HepG2 (cell line): ENCODE results near the gene MXRA7. TPM values are rescaled to one million over a fixed set of nuclear protein-coding genes. Genes with fewer than 3 reads are reported as not detected.
A peak's percentile ranks its signal among the peaks of the same experiment; 100 is the strongest.

Experiments
- ATAC-seq: fragments of 200-7000 bp; cut with Tn5 transposase; 3 replicates; pipeline ENCODE4 v1.9.1; 2020; ENCODE audit warnings: mild to moderate bottlenecking, moderate library complexity
- BruUV-seq: library from RNA; stranded (reverse); fragments of 400-500 nt; replicated peaks from 2 replicates; lab custom pipeline; 2021; lab: Mats Ljungman, UMichigan
- CTCF ChIA-PET: fragments of 300-600 bp; formaldehyde crosslinking; extraction: SDS; loops from one replicate; lab custom pipeline; 2021; ENCODE audit warnings: low total read pairs, inconsistent platforms, low intra/inter-chr PET ratio; lab: Yijun Ruan, JAX
- POLR2A ChIA-PET: fragments of 350-600 bp; sonication (Branson Sonifier 250); formaldehyde crosslinking; loops from one replicate; lab custom pipeline; 2020; ENCODE audit warnings: antibody characterized with exemption, inconsistent platforms; lab: Yijun Ruan, JAX
- DNase-seq: peaks from one replicate; pipeline ENCODE4 v3.0.0-alpha.2; 2015; ENCODE audit warnings: low spot score
- FAIRE-seq: peaks from 3 replicates; lab custom pipeline; 2011; peaks lifted over from hg19 to GRCh38; lab: Jason Lieb, UNC
- H2AFZ ChIP-seq: one replicate; pipeline ENCODE4 v1.6.1; 2011; ENCODE audit warnings: low read length, inconsistent platforms
- H3K27ac ChIP-seq: fragments of 300-600 bp; 3 replicates; pipeline ENCODE4 v1.8.0; 2011; ENCODE audit warnings: mixed run types, mild to moderate bottlenecking, mixed read lengths, low read length, inconsistent platforms; ENCODE audit not compliant: insufficient read depth; ENCODE audit errors: extremely low read length
- H3K27me3 ChIP-seq, 2 experiments: fragments of 200-600 bp in 1 of 2; 2 replicates in 1 of 2; 3 replicates in 1 of 2; pipeline versions ENCODE4 v1.6.0 to v1.8.0; 2011; ENCODE audit warnings: low read length in 2 of 2, mild to moderate bottlenecking in 2 of 2, moderate library complexity in 2 of 2, inconsistent platforms in 1 of 2; ENCODE audit not compliant: insufficient read depth in 2 of 2, control insufficient read depth in 1 of 2
- H3K36me3 ChIP-seq, 2 experiments: fragments of 200-600 bp in 1 of 2; replicated peaks in 1 of 2; 2 replicates in 1 of 2; 3 replicates in 1 of 2; pipeline versions ENCODE4 v1.5.1 to v1.8.0; 2011; ENCODE audit warnings: low read length in 2 of 2, inconsistent platforms in 1 of 2; ENCODE audit not compliant: insufficient read depth in 2 of 2, control insufficient read depth in 1 of 2
- H3K4me1 ChIP-seq: 2 replicates; pipeline ENCODE4 v1.5.1; 2012; ENCODE audit warnings: low read length, inconsistent platforms; ENCODE audit not compliant: insufficient read depth
- H3K4me2 ChIP-seq: 2 replicates; pipeline ENCODE4 v1.6.0; 2011; ENCODE audit warnings: low read depth, low read length, inconsistent platforms
- H3K4me3 ChIP-seq, 3 experiments: fragments of 200-600 bp in 1 of 3; sonication (generic), shearing (Covaris generic) in 1 of 3; replicated peaks in 1 of 3; 2 replicates each; pipeline ENCODE4 v1.5.1; 2011 to 2016; ENCODE audit warnings: low read length in 3 of 3, inconsistent platforms in 2 of 3, low read depth in 2 of 3, mild to moderate bottlenecking in 2 of 3, control low read depth in 1 of 3, mixed read lengths in 1 of 3; ENCODE audit not compliant: insufficient read depth in 1 of 3
- H3K79me2 ChIP-seq: one replicate; pipeline ENCODE4 v1.6.1; 2011; ENCODE audit warnings: low read length, inconsistent platforms; ENCODE audit not compliant: insufficient read depth
- H3K9ac ChIP-seq: 2 replicates; pipeline ENCODE4 v1.6.0; 2011; ENCODE audit warnings: mild to moderate bottlenecking, low read depth, low read length, inconsistent platforms; ENCODE audit not compliant: insufficient read depth
- H3K9me3 ChIP-seq: 2 replicates; pipeline ENCODE4 v1.5.1; 2012; ENCODE audit warnings: mild to moderate bottlenecking, low read length
- H4K20me1 ChIP-seq: 2 replicates; pipeline ENCODE4 v1.6.0; 2011; ENCODE audit warnings: inconsistent platforms, mild to moderate bottlenecking, low read length, moderate library complexity; ENCODE audit not compliant: insufficient read depth
- ARID5B ChIP-seq: IDR thresholded peaks from 2 replicates; pipeline ENCODE4 v1.4.0; 2020; ENCODE audit warnings: mild to moderate bottlenecking, missing genetic modification reagents
- BRCA1 ChIP-seq: sonication (generic); formaldehyde crosslinking; IDR thresholded peaks from 2 replicates; pipeline ENCODE4 v1.4.0; 2020; ENCODE audit warnings: missing genetic modification reagents
- GATAD2A ChIP-seq: IDR thresholded peaks from 2 replicates; pipeline ENCODE4 v1.6.1; 2016
- GFI1 ChIP-seq: sonication (generic); formaldehyde crosslinking; IDR thresholded peaks from 2 replicates; pipeline ENCODE4 v1.5.0; 2020; ENCODE audit warnings: missing genetic modification reagents, mild to moderate bottlenecking, borderline replicate concordance
- HMG20B ChIP-seq: conservative IDR thresholded peaks from 2 replicates; pipeline ENCODE4 v1.6.1; 2016; ENCODE audit warnings: missing genetic modification reagents, missing compliant biosample characterization
- HOXA7 ChIP-seq: sonication (generic); formaldehyde crosslinking; IDR thresholded peaks from 2 replicates; pipeline ENCODE4 v1.8.1; 2022; ENCODE audit warnings: mild to moderate bottlenecking, missing genetic modification reagents, moderate library complexity
- MTA1 ChIP-seq: sonication (generic); formaldehyde crosslinking; IDR thresholded peaks from 2 replicates; pipeline ENCODE4 v1.4.0; 2020; ENCODE audit warnings: missing genetic modification reagents, mild to moderate bottlenecking, borderline replicate concordance
- NPAS2 ChIP-seq: sonication (generic); formaldehyde crosslinking; IDR thresholded peaks from 2 replicates; pipeline ENCODE4 v1.8.0; 2022; ENCODE audit warnings: mild to moderate bottlenecking, missing genetic modification reagents, borderline replicate concordance
- ONECUT2 ChIP-seq: sonication (generic); formaldehyde crosslinking; IDR thresholded peaks from 2 replicates; pipeline ENCODE4 v1.4.0; 2020; ENCODE audit warnings: missing genetic modification reagents
- RNF2 ChIP-seq: fragments of 450-650 bp; conservative IDR thresholded peaks from 2 replicates; pipeline ENCODE4 v1.6.1; 2016; ENCODE audit warnings: low read depth
- SALL2 ChIP-seq: sonication (generic); formaldehyde crosslinking; IDR thresholded peaks from 2 replicates; pipeline ENCODE4 v1.8.1; 2023; ENCODE audit warnings: mild to moderate bottlenecking, missing genetic modification reagents, inconsistent platforms
- SNRNP70 ChIP-seq: fragments of 200-400 bp; formaldehyde crosslinking; IDR thresholded peaks from 2 replicates; pipeline ENCODE4 v1.6.1; 2017; ENCODE audit warnings: mild to moderate bottlenecking, low read depth, low read length, moderate library complexity
- TAF1 ChIP-seq: sonication (generic); formaldehyde crosslinking; IDR thresholded peaks from 2 replicates; pipeline ENCODE4 v1.4.0; 2020; ENCODE audit warnings: missing genetic modification reagents
- TCF7 ChIP-seq: sonication (generic); IDR thresholded peaks from 2 replicates; pipeline ENCODE4 v1.6.1; 2016; ENCODE audit warnings: antibody characterized with exemption, low read depth
- ZMYM3 ChIP-seq: sonication (generic); formaldehyde crosslinking; IDR thresholded peaks from 2 replicates; pipeline ENCODE4 v1.5.1; 2020; ENCODE audit warnings: mild to moderate bottlenecking, missing genetic modification reagents
- ZNF121 ChIP-seq: sonication (generic); formaldehyde crosslinking; IDR thresholded peaks from 2 replicates; pipeline ENCODE4 v1.5.0; 2020; ENCODE audit warnings: mild to moderate bottlenecking, missing genetic modification reagents
- ZNF513 ChIP-seq: sonication (generic); formaldehyde crosslinking; conservative IDR thresholded peaks from 2 replicates; pipeline ENCODE4 v1.5.0; 2020; ENCODE audit warnings: missing genetic modification reagents
- ZNF879 ChIP-seq: sonication (generic); formaldehyde crosslinking; IDR thresholded peaks from 2 replicates; pipeline ENCODE4 v1.8.1; 2023; ENCODE audit warnings: missing genetic modification reagents
- WGBS: methylation state at CpG from one replicate; pipeline ENCODE4 v1.1.6; 2017; ENCODE audit warnings: low lambda C conversion rate; 5-methylcytosine and 5-hydroxymethylcytosine counted together
- in situ Hi-C: cut with HindIII; loops from 2 replicates; pipeline ENCODE4 v1.10.0; 2017; ENCODE audit warnings: low pct_unique_long_range_greater_than_20kb; ENCODE audit not compliant: extremely low pct_ligation_motif_present
- intact Hi-C: fragments of 100-400 bp; cut with micrococcal nuclease; formaldehyde crosslinking; loops from one replicate; pipeline ENCODE4 v1.10.0; 2022; ENCODE audit not compliant: unreplicated experiment
- polyA plus RNA-seq, 8 experiments: library from polyadenylated mRNA; depleted of rRNA in 3 of 8; stranded (reverse) in 7 of 8; unstranded in 1 of 8; fragments of >200 nt; fragmentation: Illumina TruSeq in 4 of 8; extraction: Trizol in 4 of 8; gene quantifications; 2 replicates each; pipeline versions ENCODE4 v1.2.1 to v1.2.3, GENCODE V29; 2011 to 2016; ENCODE audit warnings: low read depth in 4 of 8, missing spikeins in 1 of 8, mixed read lengths in 1 of 8; ENCODE audit not compliant: insufficient read depth in 1 of 8
- total RNA-seq, 5 experiments: library from RNA; depleted of rRNA; stranded (reverse); fragments of >200 nt; fragmentation: Illumina TruSeq; extraction: Trizol; gene quantifications; 2 replicates each; pipeline ENCODE4 v1.2.3, GENCODE V29; 2016; ENCODE audit warnings: low read depth in 1 of 5
- TF ChIP-seq, protein P1 (sequence below): IDR thresholded peaks from 2 replicates; pipeline ENCODE4 v1.6.1; 2018; ENCODE audit warnings: missing genetic modification reagents

MXRA7 gene
- total and polyA plus RNA-seq, 2 of the 13 experiments (the other 11 are each of a cell fraction or from before 2014, with no cell fraction given): 44.8 to 112 TPM

GRCh38 chr17:76657505-76658241 is 53.1 kb downstream of the MXRA7 start:
- BruUV-seq: no TSS peak
- ChIA-PET POLR2A (interaction anchor here (4.6 kb wide), 1 partner anchor 14 kb away, joined by 22 read pairs; no protein-coding TSS in a partner anchor), CTCF (no interaction called here)
- WGBS: 9% methylated on average over 8 of the region's 8 CpGs
- peak overlapping the region in 1 of 3 experiments; percentile 23; a peak in 1 of 6 replicates for H3K4me3 ChIP-seq
- peak overlapping the region; percentile 60 for H3K4me2 ChIP-seq
- peak overlapping the region; percentile 16 for H2AFZ ChIP-seq
- no peaks in the 10 kb centered on the region for H3K9me3 ChIP-seq
- no peaks in the 10 kb centered on the region for H3K79me2 ChIP-seq
- no peaks in the 10 kb centered on the region for H3K36me3 ChIP-seq
- ATAC-seq: peak; percentile 20; the same call in 2 of the 3 replicates
- in situ Hi-C loops (no loop called here), intact Hi-C loops (no loop called here)
- H4K20me1 ChIP-seq: no peaks in the 10 kb centered on the region
- no peaks in the 10 kb centered on the region for H3K27me3 ChIP-seq
- H3K4me1 ChIP-seq: peaks cover 61% of the 10 kb centered on the region
- no peak for FAIRE-seq
- no peak overlapping the region for H3K9ac ChIP-seq
- DNase-seq: no peak
- H3K27ac ChIP-seq: peak overlapping the region; percentile 30
- TF ChIP-seq SNRNP70 (no peak), ONECUT2 (CRISPR knock-in tag) (0 out of 2 replicates have a peak, but pooled peaks have one; percentile 66), HOXA7 (no peak), ZNF513 (CRISPR knock-in tag) (no peak), GFI1 (CRISPR knock-in tag) (no peak), TAF1 (no peak), GATAD2A (CRISPR knock-in tag) (0 out of 2 replicates have a peak, but pooled peaks have one; percentile 17), SALL2 (CRISPR knock-in tag) (peak; percentile 34; the same call in 1 of the 2 replicates), BRCA1 (no peak), ARID5B (peak; percentile 43), TCF7 (peak; percentile 78), NPAS2 (CRISPR knock-in tag) (no peak), RNF2 (no peak), ZNF121 (no peak), ZMYM3 (0 out of 2 replicates have a peak, but pooled peaks have one; percentile 55), MTA1 (CRISPR knock-in tag) (no peak), HMG20B (no peak), ZNF879 (no peak)
- TF ChIP-seq, protein P1, sequence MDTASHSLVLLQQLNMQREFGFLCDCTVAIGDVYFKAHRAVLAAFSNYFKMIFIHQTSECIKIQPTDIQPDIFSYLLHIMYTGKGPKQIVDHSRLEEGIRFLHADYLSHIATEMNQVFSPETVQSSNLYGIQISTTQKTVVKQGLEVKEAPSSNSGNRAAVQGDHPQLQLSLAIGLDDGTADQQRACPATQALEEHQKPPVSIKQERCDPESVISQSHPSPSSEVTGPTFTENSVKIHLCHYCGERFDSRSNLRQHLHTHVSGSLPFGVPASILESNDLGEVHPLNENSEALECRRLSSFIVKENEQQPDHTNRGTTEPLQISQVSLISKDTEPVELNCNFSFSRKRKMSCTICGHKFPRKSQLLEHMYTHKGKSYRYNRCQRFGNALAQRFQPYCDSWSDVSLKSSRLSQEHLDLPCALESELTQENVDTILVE (CRISPR knock-in tag): no peak
